ENCODE results near the gene ANKRD26. TPM values are rescaled to one million over a fixed set of nuclear protein-coding genes. Genes with fewer than 3 reads are reported as not detected.

ANKRD26 gene
- 1 to 10 TPM; 1.9 to 8.9 (median 2.6) TPM for polyA plus RNA-seq
- long read RNA-seq, donor 1, partial matches to known transcripts: 5 of 5 reads
- long read RNA-seq, donor 1, other reads (novel, unspliced or antisense): 0 of 5 reads
- long read RNA-seq, donor 2: 0 reads
- long read RNA-seq, donor 3: 0 reads
- long read RNA-seq, donor 4: 0 reads
- long read RNA-seq, donor 5: 0 reads
- long read RNA-seq, donor 6: 0 reads
- long read RNA-seq, donor 7: 0 reads
- long read RNA-seq, donor 8: 0 reads
- long read RNA-seq, donor 9: 0 reads
- long read RNA-seq, donor 10: 0 reads

DNA sequence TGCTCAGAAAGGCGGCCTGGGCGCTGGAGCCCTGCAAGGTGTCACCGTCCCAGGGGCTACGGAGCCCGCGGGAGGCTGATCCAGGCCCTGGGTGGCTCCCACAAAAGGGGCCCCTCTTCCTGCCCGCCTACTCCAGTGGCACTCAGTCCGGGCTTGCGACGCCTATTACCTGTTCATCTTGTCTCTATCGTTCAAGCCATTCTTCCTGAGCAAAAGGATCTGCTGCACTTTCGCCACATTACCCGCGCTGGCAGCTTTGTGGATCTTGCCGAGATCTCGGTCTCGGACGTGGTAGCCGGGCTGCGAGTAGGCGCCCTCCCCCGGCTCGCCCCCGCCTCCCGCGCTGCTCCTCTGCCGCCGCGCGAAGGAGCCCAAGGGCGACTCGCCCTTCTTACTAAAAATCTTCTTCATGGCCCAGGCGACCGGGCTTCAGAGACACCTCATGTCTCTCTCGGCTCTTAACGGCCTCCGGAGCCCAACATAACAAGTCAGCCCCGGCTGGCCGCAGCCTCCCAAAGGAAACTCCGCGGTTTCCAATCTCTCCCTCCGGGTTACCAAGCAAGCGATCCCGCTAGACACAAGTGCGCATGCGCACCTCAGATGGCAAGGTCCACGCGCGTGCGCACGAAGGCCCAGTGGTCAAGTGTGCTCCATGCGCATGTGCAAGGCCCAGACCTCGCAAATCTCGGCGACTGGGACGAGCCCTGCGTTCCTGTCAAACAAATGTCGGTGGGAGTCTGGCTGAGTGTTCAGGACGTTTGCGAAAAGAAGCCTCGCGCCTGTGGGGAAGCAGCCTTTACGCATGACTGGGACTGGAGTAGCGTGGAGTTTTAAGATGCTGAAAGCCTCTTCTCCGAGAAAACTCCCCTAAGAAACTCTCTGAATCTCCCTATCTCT is at the start of gene ANKRD26:
Gene ANKRD26, minus strand, starts transcription at position 579 of the 897 bp plus-strand sequence. Its CDS starts 168 bp downstream, at position 411.
- no peak for FAIRE-seq
- 0 to 1% (median 0%) methylated on average over 64 to 65 of the region's 65 CpGs for WGBS, 3 donors
- DNase-seq: peak; percentile 99
- H3K9me3 ChIP-seq (ENCODE audit: control insufficient read depth in 2 of 2, insufficient read depth in 1 of 2, low read depth in 1 of 2, low read length in 1 of 2): no peaks in the 10 kb centered on the region
- H3K27ac ChIP-seq (ENCODE audit: low read depth in 1 of 3, low read length in 2 of 3): peak within 1 kb of the TSS; percentile 89
- H3K27me3 ChIP-seq (ENCODE audit: control insufficient read depth in 3 of 3, insufficient read depth in 3 of 3, low read length in 3 of 3): no peaks in the 10 kb centered on the region
- H3K36me3 ChIP-seq (ENCODE audit: control insufficient read depth in 3 of 3, insufficient read depth in 2 of 3, low read depth in 1 of 3, low read length in 3 of 3): peaks cover 0 to 4% (median 0%) of the 10 kb centered on the region in 3 donors
- H3K4me3 ChIP-seq (ENCODE audit: low read depth in 1 of 3, low read length in 3 of 3): peak within 1 kb of the TSS; percentile 62 to 87 (median 78)
- H3K4me1 ChIP-seq (ENCODE audit: control insufficient read depth in 3 of 3, insufficient read depth in 2 of 3, low read depth in 1 of 3, low read length in 2 of 3): peaks cover 2 to 5% (median 4%) of the 10 kb centered on the region in 3 donors

DNA sequence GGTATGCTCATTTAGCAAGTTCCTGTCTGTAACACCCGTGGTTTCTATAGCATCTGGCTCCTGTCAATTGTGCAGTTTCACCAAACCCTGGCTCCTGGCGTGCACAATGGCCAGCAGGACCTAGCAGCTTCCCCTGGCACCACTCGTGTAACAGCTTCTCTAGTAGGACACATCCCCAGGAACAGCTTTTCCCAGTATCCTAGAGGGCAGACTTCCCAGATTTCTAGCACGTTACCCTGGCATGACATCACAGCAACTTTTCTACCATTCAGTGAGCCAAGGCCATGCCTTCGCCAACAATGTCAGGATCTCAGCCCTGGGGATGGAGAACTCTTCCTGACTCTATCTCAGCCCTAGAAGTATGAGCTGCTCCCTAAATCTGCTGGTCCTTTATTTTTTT is 47.4 kb upstream of the ANKRD26 start:
- peaks cover 6 to 36% (median 13%) of the 10 kb centered on the region in 3 donors for H3K36me3 ChIP-seq (ENCODE audit: control insufficient read depth in 3 of 3, insufficient read depth in 2 of 3, low read depth in 1 of 3, low read length in 3 of 3)
- DNase-seq: no peak
- H3K27ac ChIP-seq (ENCODE audit: low read depth in 1 of 3, low read length in 2 of 3): no peak overlapping the region
- no peaks in the 10 kb centered on the region for H3K9me3 ChIP-seq (ENCODE audit: control insufficient read depth in 2 of 2, insufficient read depth in 1 of 2, low read depth in 1 of 2, low read length in 1 of 2)
- H3K4me1 ChIP-seq (ENCODE audit: control insufficient read depth in 3 of 3, insufficient read depth in 2 of 3, low read depth in 1 of 3, low read length in 2 of 3): no peaks in the 10 kb centered on the region
- H3K4me3 ChIP-seq (ENCODE audit: low read depth in 1 of 3, low read length in 3 of 3): no peak overlapping the region
- WGBS, 3 donors: 86 to 90% (median 88%) methylated on average over 5 of the region's 5 CpGs
- FAIRE-seq: no peak
- no peaks in the 10 kb centered on the region for H3K27me3 ChIP-seq (ENCODE audit: control insufficient read depth in 3 of 3, insufficient read depth in 3 of 3, low read length in 3 of 3)

DNA sequence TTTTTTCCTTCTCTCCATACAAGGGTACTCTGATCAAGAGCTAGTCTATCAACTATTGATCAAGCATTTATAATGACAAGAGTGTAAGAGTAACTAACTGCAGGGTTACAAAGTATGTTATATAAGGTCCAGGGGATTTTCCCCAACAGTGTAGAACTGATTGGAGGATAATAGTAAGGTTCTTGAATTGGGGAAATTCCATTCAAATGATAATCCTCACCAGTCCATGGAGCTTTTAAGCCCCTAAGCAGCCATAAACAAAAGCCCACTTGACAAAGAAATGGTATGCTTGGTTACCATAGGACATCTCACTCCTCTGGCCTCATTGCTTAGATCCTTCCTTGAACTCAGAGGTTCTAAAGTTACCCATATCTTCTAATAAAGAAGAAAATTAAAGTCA is 45.6 kb upstream of the ANKRD26 start:
- DNase-seq (no peak), FAIRE-seq (no peak)
- H3K27ac ChIP-seq (ENCODE audit: low read depth in 1 of 3, low read length in 2 of 3): no peak overlapping the region
- H3K4me1 ChIP-seq (ENCODE audit: control insufficient read depth in 3 of 3, insufficient read depth in 2 of 3, low read depth in 1 of 3, low read length in 2 of 3): no peaks in the 10 kb centered on the region
- no peak overlapping the region for H3K4me3 ChIP-seq (ENCODE audit: low read depth in 1 of 3, low read length in 3 of 3)
- no peaks in the 10 kb centered on the region for H3K9me3 ChIP-seq (ENCODE audit: control insufficient read depth in 2 of 2, insufficient read depth in 1 of 2, low read depth in 1 of 2, low read length in 1 of 2)
- no peaks in the 10 kb centered on the region for H3K27me3 ChIP-seq (ENCODE audit: control insufficient read depth in 3 of 3, insufficient read depth in 3 of 3, low read length in 3 of 3)
- peaks cover 6 to 39% (median 16%) of the 10 kb centered on the region in 3 donors for H3K36me3 ChIP-seq (ENCODE audit: control insufficient read depth in 3 of 3, insufficient read depth in 2 of 3, low read depth in 1 of 3, low read length in 3 of 3)

- no peak overlapping the region for H3K27ac ChIP-seq (ENCODE audit: low read depth in 1 of 3, low read length in 2 of 3)
- H3K9me3 ChIP-seq (ENCODE audit: control insufficient read depth in 2 of 2, insufficient read depth in 1 of 2, low read depth in 1 of 2, low read length in 1 of 2): no peaks in the 10 kb centered on the region
- no peaks in the 10 kb centered on the region for H3K27me3 ChIP-seq (ENCODE audit: control insufficient read depth in 3 of 3, insufficient read depth in 3 of 3, low read length in 3 of 3)
- H3K36me3 ChIP-seq (ENCODE audit: control insufficient read depth in 3 of 3, insufficient read depth in 2 of 3, low read depth in 1 of 3, low read length in 3 of 3): peaks cover 6 to 42% (median 14%) of the 10 kb centered on the region in 3 donors
- WGBS, 3 donors: 95 to 100% (median 100%) methylated on average over 1 of the region's 1 CpG
- no peaks in the 10 kb centered on the region for H3K4me1 ChIP-seq (ENCODE audit: control insufficient read depth in 3 of 3, insufficient read depth in 2 of 3, low read depth in 1 of 3, low read length in 2 of 3)
- FAIRE-seq (no peak), DNase-seq (no peak)
- no peak overlapping the region for H3K4me3 ChIP-seq (ENCODE audit: low read depth in 1 of 3, low read length in 3 of 3)
Observed at GRCh38 chr10:27143686-27144085, 43.4 kb upstream of the ANKRD26 start.

DNA sequence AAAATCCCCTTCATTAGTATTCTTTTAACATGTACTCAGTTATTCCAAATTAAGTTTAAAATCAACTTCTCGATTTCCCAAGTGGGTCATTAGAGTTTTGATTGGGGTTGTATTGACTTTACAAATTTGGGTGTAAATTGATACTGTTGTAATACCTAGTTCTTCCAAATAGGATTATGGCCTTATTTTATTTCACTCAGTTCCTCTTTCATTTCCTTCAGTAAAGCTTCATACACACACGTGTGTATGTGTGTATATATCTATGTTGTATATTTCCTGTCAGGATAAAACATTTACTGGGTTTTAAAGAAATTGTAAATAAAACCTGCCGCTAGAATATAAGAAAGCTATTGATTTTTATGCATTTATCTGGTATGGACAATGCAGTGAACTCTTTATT is 38.0 kb upstream of the ANKRD26 start:
- DNase-seq: no peak
- Histone ChIP-seq H3K4me3 (ENCODE audit: low read depth in 1 of 3, low read length in 3 of 3) (no peak overlapping the region), H3K4me1 (ENCODE audit: control insufficient read depth in 3 of 3, insufficient read depth in 2 of 3, low read depth in 1 of 3, low read length in 2 of 3) (no peaks in the 10 kb centered on the region), H3K9me3 (ENCODE audit: control insufficient read depth in 2 of 2, insufficient read depth in 1 of 2, low read depth in 1 of 2, low read length in 1 of 2) (no peaks in the 10 kb centered on the region), H3K27me3 (ENCODE audit: control insufficient read depth in 3 of 3, insufficient read depth in 3 of 3, low read length in 3 of 3) (no peaks in the 10 kb centered on the region), H3K36me3 (ENCODE audit: control insufficient read depth in 3 of 3, insufficient read depth in 2 of 3, low read depth in 1 of 3, low read length in 3 of 3) (peaks cover 6 to 22% (median 7%) of the 10 kb centered on the region in 3 donors), H3K27ac (ENCODE audit: low read depth in 1 of 3, low read length in 2 of 3) (no peak overlapping the region)
- no peak for FAIRE-seq
- 84 to 90% (median 89%) methylated on average over 3 of the region's 3 CpGs for WGBS, 3 donors

GRCh38 chr10:27134371-27134770 is 34.1 kb upstream of the ANKRD26 start:
- Histone ChIP-seq H3K9me3 (ENCODE audit: control insufficient read depth in 2 of 2, insufficient read depth in 1 of 2, low read depth in 1 of 2, low read length in 1 of 2) (no peaks in the 10 kb centered on the region), H3K27ac (ENCODE audit: low read depth in 1 of 3, low read length in 2 of 3) (no peak overlapping the region), H3K4me3 (ENCODE audit: low read depth in 1 of 3, low read length in 3 of 3) (no peak overlapping the region), H3K4me1 (ENCODE audit: control insufficient read depth in 3 of 3, insufficient read depth in 2 of 3, low read depth in 1 of 3, low read length in 2 of 3) (no peaks in the 10 kb centered on the region), H3K36me3 (ENCODE audit: control insufficient read depth in 3 of 3, insufficient read depth in 2 of 3, low read depth in 1 of 3, low read length in 3 of 3) (peaks cover 6 to 16% (median 6%) of the 10 kb centered on the region in 3 donors), H3K27me3 (ENCODE audit: control insufficient read depth in 3 of 3, insufficient read depth in 3 of 3, low read length in 3 of 3) (no peaks in the 10 kb centered on the region)
- DNase-seq (no peak), FAIRE-seq (no peak)
- 93 to 97% (median 94%) methylated on average over 3 of the region's 3 CpGs for WGBS, 3 donors

DNA sequence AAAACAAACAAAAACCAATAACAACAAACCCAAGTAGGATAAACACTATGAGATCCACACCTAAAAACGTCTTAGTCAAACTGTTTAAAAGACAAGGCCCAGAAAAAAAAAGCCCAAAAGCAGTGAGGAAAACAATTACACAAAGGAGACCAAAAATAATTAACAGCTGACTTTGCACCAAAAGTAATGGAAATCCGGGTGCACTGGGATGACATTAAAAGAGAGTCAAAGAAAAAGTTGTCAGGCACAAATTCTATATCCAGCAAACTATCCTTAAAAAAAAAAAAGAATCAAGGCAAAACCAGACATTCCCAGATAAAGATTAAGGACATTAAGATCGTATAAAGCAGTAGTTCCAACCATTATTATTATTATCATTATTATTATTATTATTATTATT is 7.9 kb upstream of the ANKRD26 start:
- no peak for FAIRE-seq
- H3K27ac ChIP-seq (ENCODE audit: low read depth in 1 of 3, low read length in 2 of 3): no peak overlapping the region

DNA sequence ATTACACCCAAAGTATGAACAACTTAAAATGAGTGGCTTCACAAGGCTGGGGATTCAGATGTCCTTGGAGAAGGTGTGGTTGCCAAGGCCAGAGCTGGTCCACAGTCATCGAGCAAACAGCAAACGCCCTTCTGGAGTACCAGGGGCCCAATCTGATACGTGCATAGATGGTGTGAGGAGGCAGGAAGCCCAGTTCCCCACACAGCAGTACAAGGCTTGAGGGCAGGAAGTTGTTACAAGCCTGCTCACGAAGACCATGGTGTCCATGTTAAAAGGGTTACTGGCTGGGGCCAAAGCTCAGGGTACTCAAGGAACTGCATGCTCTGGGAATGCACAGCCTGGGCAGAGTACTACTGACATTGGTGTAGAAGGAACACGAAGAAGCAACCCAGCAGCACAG is 4.6 kb upstream of the ANKRD26 start:
- Histone ChIP-seq H3K4me1 (ENCODE audit: control insufficient read depth in 3 of 3, insufficient read depth in 2 of 3, low read depth in 1 of 3, low read length in 2 of 3) (no peaks in the 10 kb centered on the region), H3K4me3 (ENCODE audit: low read depth in 1 of 3, low read length in 3 of 3) (no peak overlapping the region), H3K27me3 (ENCODE audit: control insufficient read depth in 3 of 3, insufficient read depth in 3 of 3, low read length in 3 of 3) (no peaks in the 10 kb centered on the region), H3K9me3 (ENCODE audit: control insufficient read depth in 2 of 2, insufficient read depth in 1 of 2, low read depth in 1 of 2, low read length in 1 of 2) (peaks cover 0 to 8% of the 10 kb centered on the region in 2 donors), H3K27ac (ENCODE audit: low read depth in 1 of 3, low read length in 2 of 3) (no peak overlapping the region), H3K36me3 (ENCODE audit: control insufficient read depth in 3 of 3, insufficient read depth in 2 of 3, low read depth in 1 of 3, low read length in 3 of 3) (peaks cover 0 to 11% (median 0%) of the 10 kb centered on the region in 3 donors)
- WGBS, 3 donors: 78 to 84% (median 79%) methylated on average over 5 of the region's 5 CpGs
- FAIRE-seq (no peak), DNase-seq (peak in 1 of 2 donors; percentile 2)

More for the DNA sequence above, 7.9 kb upstream of the ANKRD26 start:
- H3K4me1 ChIP-seq (ENCODE audit: control insufficient read depth in 3 of 3, insufficient read depth in 2 of 3, low read depth in 1 of 3, low read length in 2 of 3): no peaks in the 10 kb centered on the region
- no peak for DNase-seq
- no peak overlapping the region for H3K4me3 ChIP-seq (ENCODE audit: low read depth in 1 of 3, low read length in 3 of 3)
- H3K36me3 ChIP-seq (ENCODE audit: control insufficient read depth in 3 of 3, insufficient read depth in 2 of 3, low read depth in 1 of 3, low read length in 3 of 3): peaks cover 4 to 25% (median 10%) of the 10 kb centered on the region in 3 donors
- no peaks in the 10 kb centered on the region for H3K27me3 ChIP-seq (ENCODE audit: control insufficient read depth in 3 of 3, insufficient read depth in 3 of 3, low read length in 3 of 3)
- 96 to 98% (median 96%) methylated on average over 3 of the region's 3 CpGs for WGBS, 3 donors
- H3K9me3 ChIP-seq (ENCODE audit: control insufficient read depth in 2 of 2, insufficient read depth in 1 of 2, low read depth in 1 of 2, low read length in 1 of 2): peaks cover 0 to 8% of the 10 kb centered on the region in 2 donors

All from small intestine (tissue), 16 donors.